TTC549 (cell line): ENCODE measurements around the gene SCGB2B2.
"Not testable (repeated sequence)": the region's sequence is repeated elsewhere in the genome, so short reads cannot be mapped to it uniquely, and the experiment has no call there.

Experiments used
- FAIRE-seq: peaks from 2 replicates; lab custom pipeline; 2012; peaks lifted over from hg19 to GRCh38; lab: Jason Lieb, UNC

Gene SCGB2B2

GRCh38 chr19:34668690-34669089, 8.3 kb downstream of the SCGB2B2 start:
- not testable (repeated sequence) for FAIRE-seq

DNA sequence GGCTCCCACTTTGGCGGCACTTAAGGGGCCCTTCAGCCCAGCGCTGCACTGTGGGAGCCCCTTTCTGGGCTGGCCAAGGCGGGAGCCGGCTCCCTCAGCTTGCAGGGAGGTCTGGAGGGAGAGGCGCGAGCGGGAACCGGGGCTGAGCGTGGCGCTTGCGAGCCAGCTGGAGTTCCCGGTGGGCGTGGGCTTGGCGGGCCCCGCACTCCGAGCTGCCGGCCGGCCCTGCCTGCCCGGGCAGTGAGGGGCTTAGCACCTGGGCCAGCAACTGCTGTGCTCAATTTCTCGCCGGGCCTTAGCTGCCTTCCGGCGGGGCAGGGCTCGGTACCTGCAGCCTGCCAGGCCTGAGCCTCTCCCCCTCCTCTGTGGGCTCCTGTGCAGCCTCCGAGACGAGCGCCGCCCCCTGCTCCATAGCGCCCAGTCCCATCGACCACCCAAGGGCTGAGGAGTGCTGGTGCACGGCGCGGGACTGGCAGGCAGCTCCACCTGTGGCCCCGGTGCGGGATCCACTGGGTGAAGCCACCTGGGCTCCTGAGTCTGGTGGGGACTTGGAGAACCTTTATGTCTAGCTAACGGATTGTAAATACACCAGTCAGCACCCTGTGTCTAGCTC, 8.8 kb downstream of the SCGB2B2 start:
- not testable (repeated sequence) for FAIRE-seq

GRCh38 chr19:34667349-34668076, 9.4 kb downstream of the SCGB2B2 start:
- FAIRE-seq: no peak

DNA sequence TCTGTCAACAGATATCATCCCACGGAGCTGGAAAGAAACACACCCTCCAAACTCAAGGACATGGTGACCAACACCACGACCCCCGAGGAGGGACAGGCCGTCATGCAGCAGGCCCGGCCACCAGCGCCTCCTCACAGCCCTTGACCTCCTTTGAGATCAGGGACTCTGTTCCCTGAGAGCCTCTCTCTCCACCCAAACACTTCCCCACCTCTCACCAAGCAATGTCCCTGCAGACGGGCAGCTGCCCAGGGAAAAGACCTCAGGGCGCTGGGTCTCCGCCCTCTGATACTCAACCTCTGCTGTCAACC, 10.0 kb downstream of the SCGB2B2 start:
- no peak for FAIRE-seq

DNA sequence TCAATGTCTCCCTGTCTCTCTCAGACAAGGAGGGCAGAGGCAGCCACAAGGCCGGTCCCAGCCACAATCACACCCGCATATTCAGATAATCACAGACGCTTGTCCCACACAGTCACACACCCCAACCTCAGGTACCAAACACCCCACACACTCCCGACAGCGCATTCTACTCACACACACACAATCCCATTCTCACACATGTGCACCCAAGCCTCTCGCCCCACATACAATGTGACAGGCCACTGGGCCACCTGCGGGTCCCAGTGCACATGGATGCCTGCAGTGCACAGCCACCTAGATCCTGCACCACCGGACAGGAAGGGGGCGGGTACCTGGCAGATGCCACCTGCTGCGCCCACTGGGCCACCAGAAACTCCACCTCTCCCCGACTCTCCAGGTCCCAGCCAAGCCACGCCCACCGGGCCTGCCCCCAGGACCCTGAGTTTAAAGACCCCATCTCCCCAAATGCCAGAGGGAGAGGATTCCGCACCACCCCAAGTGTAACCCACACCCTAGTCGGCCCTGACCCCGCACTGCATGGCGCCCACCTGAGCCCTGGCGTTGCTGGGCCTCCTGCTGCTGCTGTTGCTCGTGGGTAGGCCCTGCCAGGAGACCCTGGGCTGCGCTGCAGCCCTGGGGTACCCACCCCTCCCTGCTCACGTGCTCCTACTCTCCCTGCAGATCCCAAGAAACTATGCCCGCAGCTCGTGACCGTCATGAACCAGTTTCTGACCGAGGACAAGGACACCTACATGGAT, 10.6 kb downstream of the SCGB2B2 start:
- no peak for FAIRE-seq

- not testable (repeated sequence) for FAIRE-seq
These were observed 11.7 kb downstream of the SCGB2B2 start for GRCh38 chr19:34665275-34665674.

- no peak for FAIRE-seq
These were observed 12.1 kb downstream of the SCGB2B2 start for GRCh38 chr19:34664870-34665269.

- no peak for FAIRE-seq
These were observed 12.8 kb downstream of the SCGB2B2 start for GRCh38 chr19:34664168-34664567.

DNA sequence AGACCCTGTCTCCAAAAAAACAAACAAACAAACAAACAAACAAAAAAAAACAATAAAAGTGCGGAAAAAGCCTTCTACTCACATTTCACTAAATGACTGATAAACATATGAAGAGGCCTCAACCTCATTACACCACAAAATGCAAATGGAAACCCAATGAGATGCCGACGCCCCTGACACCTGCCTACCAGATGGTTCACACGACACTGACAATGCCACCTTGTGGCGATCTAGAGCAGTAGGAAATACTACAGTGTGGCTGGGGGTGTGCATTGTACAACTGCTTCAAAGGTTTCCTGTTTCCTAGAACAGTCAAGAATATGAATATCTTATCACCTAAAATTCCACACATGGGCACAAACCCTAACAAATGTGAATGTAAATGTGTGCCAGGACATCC, 14.0 kb downstream of the SCGB2B2 start:
- no peak for FAIRE-seq

DNA sequence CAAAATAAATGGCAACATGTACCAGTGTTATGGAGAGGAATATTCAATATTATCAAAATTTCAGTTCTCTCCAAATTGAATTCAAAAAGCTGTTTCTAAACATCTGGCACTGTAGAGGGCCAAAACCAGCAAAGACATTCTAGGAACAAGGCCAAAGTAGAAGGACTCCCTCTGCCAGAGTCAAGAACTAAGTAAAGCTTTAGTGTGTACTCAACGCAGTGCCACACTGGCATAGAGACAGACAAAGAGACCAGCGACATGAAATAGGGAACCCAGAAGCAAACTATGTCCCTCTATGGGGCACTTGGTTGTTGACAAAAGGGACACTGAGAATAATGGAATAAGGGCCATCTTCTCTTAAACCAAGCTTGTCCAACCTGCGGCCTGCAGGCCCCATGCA, 15.6 kb downstream of the SCGB2B2 start:
- no peak for FAIRE-seq

GRCh38 chr19:34655651-34656050, 21.3 kb downstream of the SCGB2B2 start:
- no peak for FAIRE-seq

DNA sequence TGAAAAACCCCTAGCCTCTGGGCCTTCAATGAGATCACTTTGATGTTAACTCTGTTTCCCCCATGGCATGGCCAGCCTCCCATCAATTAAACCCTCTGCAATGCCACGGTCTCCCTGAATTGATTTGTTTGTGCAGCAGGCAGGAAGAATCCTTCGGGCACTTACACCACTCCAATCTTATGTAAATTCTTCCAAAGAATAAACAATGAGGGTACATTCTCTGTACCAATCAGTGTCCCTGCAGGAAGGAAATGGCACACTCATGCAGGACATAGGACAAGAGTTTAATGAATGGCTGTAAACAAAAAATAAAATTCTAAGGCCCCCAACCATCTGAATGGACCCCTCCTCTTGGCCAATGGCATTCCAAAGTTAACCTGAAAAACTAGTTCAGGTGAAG, 22.2 kb downstream of the SCGB2B2 start:
- FAIRE-seq: no peak

DNA sequence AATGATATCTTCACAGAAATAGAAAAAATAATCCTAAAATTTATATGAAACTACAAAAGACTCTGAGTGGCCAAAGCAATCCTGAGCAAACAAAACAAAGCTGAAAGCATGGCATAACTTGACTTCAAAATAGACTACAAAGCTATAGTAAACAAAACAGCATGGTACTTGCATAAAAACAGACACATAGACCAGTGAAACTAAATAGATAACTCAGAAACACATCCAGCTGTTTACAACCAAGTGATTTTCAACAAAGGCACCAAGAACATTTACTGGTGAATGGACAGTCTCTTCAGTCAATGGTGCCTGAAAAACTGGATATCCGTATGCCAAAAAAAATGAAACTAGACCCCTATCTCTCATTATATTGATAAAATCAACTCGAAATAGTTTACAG, 25.2 kb downstream of the SCGB2B2 start:
- FAIRE-seq: no peak

GRCh38 chr19:34649886-34650543, 26.9 kb downstream of the SCGB2B2 start:
- no peak for FAIRE-seq

DNA sequence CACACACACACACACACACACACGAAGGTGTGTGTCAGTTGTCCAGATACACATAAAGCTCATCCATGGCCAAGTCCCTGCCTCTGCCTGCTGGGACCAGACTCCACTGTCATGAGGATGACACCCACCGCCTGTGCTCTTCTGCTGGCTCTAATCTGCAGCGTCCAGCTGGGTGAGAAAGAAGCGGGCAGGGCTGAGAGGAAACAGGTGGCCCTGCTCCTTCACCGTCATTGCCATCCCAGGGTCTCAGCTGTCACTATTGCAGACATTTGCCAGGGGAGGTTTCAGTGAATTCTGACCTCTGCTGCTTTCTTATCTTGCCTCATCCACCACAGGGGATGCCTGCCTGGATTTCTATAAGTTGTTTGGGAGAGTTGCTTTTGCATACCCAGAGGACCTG, 31.4 kb downstream of the SCGB2B2 start:
- no peak for FAIRE-seq

DNA sequence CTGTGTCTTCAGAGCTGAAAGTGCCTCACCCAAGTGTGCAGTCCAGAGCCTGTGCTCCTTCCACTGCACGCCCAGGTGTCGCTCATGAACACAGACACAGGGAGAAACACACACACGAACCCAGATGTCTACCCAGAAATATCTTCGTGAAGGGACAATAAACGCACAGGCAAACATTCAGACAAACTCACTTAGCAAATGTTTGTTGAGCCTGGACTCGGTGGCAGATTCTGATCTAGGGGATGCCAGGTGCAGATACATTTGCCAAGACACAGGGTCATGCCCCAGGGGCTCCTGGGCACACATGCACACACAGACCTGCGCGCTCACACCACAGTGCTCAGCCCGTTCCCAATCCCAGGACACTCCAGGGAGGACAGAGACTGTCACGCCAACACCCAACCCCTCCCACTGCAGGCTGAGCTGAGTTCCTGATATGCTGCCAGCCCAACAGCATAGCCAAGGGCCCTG, 31.9 kb downstream of the SCGB2B2 start:
- FAIRE-seq: no peak

DNA sequence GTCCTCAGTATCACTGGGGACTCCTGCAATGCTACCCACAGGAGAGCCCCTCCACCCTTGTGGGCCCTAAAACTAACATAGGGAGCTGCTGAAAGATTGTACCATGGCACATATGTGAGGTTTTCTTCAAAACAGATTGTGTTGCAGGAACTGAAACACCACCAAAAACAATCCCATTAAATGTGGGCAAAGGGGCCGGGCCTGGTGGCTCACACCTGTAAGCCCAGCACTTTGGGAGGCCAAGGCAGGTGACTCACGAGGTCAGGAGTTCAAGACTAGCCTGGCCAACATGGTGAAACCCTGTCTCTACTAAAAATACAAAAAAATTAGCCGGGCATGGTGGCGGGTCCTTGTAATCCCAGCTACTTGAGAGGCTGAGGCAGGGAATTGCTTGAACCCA, 34.7 kb downstream of the SCGB2B2 start:
- no peak for FAIRE-seq

GRCh38 chr19:34639491-34640085, 37.4 kb downstream of the SCGB2B2 start:
- peak; percentile 59 for FAIRE-seq

DNA sequence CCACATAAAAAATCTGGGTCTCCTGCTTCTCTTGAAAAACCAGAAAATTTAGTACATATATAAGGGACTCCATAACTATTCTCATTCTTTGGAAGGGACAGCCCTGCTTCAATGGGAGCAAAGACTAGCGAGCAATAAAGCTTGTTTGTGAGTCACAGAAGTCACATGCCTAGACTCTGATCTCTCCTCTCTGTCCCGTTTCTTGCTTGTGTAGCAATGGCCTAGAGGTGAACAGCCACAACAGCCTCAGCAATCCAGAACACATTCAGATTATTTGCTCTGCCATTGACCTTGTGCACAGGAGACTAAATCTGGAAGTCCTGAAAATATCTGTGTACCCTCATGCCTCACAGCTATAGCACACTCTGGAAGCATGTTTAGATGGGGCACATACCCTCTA, 43.2 kb downstream of the SCGB2B2 start:
- FAIRE-seq: no peak
